ENCODE data around the gene DGCR2. TPM values are rescaled to one million over a fixed set of nuclear protein-coding genes. Genes with fewer than 3 reads are reported as not detected.
A peak's percentile ranks its signal among the peaks of the same experiment; 100 is the strongest.

The DGCR2 gene
- total RNA-seq, 1 donor: 80.0 TPM

- no peak for DNase-seq (ENCODE audit: low read depth in 2 of 3, low spot score in 2 of 3)
Observed at GRCh38 chr22:19111140-19111539, 11.1 kb downstream of the DGCR2 start.

- no peak for DNase-seq (ENCODE audit: low read depth in 2 of 3, low spot score in 2 of 3)
Observed at GRCh38 chr22:19110646-19111045, 11.6 kb downstream of the DGCR2 start.

DNA sequence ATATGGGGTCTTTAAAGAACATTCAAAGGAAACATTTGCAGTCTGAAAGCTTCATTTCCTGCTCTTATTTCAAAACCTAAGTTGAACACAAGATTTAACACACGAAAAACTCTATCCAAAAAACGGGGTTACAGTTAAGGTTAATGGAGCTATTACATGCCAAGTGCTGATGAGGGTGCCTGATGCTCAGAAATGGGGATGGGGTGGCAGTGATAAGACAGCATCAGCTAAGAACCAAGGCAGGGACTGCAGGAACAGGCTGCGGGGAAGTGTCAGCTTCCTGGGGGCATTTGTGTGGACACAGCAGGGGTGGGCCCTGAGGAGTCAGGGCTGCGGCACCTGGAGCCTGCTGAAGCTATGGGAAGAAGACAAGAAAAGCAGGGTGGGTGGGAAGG, 12.2 kb downstream of the DGCR2 start:
- no peak for DNase-seq (ENCODE audit: low read depth in 2 of 3, low spot score in 2 of 3)

DNA sequence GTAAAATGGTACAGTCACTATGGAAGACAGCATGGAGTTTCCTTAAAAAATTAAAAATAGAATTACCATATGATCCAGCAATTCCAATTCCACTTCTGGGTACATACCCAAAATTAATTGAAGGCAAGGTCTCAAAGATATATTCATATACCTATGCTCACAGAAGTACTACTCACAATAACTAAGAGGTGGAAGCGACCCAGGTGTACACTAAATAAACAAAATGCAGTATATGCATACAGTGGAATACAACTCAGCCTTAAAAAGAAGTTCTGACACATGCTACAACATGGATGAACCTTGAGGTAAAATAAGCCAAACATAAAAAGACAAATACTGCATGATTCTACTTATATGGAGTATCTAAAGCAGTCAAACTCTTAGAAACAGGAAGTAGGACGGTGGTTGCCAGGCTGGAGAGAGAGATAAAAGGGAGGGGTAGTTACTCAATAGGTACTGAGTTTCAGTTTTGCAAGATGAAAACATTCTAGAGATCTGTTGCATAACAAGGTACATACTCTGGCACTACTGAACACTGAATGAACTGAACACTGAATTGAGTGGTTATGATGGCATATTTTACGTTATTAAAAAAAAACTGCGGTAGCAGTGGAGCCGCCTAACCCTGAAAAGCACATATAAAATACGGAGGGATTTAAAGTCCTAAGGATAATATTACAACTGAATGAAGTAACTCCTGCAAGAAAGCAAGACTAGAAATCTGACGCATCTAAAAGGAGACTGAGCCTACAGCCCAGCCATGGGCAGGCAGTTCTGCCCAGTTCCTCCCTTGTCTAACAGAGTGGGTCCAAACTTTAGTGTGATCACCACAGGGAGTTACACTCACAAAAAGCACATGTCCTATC, 12.8 kb downstream of the DGCR2 start:
- peak in 2 of 3 donors; percentile 85 to 93 for DNase-seq (ENCODE audit: low read depth in 2 of 3, low spot score in 2 of 3)

DNA sequence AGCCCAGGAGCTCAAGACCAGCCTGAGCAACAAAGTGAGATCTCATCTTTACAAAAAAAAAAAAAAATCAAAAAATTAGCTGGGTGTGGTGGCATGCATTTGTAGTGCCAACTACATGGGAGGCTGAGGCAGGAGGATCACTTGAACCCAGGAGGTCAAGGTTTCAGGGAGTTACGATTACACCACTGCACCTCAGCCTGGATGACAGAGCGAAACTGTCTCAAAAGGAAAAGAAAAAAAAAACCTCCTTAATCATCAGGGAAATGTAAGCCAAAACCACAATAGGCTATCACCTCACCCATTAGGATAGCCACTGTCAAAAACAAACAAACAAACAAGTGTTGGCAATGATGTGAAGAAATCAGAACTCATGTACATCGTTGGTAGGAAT, 13.4 kb downstream of the DGCR2 start:
- DNase-seq (ENCODE audit: low read depth in 2 of 3, low spot score in 2 of 3): no peak

GRCh38 chr22:19107730-19108074, 14.5 kb downstream of the DGCR2 start:
- DNase-seq (ENCODE audit: low read depth in 2 of 3, low spot score in 2 of 3): no peak

- no peak for DNase-seq (ENCODE audit: low read depth in 2 of 3, low spot score in 2 of 3)
Observed at GRCh38 chr22:19106886-19107729, 15.1 kb downstream of the DGCR2 start.

DNA sequence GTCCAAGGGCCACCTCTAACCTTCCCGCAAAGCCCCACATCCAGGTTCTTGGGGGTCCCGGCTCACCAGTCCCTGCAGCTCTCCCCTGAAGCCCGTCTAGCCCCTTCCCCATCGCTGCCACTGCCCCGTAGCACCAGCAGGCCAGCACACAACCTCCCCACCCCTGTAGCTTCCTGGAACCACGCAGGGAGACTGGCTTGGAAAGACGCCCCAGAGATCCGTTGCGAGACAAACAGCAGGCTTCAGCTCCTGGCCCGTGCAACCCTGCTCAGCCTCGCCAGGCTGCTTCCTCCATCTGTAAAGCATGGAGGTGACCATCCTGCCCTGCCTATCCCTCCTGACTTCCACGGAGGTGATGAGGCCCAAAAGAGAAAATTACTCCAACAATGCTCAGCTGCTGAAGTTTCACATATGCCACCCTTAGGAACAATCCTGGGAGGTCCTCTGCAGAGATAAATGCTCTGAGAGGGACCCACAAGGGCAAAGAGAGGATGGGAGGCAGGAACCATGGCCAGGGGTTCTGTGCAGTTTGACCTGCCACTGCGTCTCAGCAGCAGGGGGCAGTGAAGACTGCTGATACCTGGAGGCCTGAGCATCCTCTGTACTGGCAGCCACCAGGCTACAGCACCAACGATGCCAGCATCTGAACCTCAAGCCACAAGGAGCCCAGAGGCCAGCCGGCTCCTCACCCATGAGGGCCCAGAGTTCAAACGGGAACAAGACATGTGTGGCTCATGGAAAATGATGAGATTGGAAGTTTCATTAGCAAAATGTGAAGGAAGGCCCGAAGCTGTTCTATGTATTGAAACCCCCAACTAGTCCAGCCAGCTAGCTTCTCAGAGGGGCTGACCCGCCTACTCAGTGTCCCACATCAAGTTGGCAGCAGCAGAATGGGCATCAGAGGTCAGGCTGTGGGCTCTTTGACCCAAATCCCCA, 16.1 kb downstream of the DGCR2 start:
- peak in 2 of 3 donors; percentile 48 to 66 for DNase-seq (ENCODE audit: low read depth in 2 of 3, low spot score in 2 of 3)

DNA sequence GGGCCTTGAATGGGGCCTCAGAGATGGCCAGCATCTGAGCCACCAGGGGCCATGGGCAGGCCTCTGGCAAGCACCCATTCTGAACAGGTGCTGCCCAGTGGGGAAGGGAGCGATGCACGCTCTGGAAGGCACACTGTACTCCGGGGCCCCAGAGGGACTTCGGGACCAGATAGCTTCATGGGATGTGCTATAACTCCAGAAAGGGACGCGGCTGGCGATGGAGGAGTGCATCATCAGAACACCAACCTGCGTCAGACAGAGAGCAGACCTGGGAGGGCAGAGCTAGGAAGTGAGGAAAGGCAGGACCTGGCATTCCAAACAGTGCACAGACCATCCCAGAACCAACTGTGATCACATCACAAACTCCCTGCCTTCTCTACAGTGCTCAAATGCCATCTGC, 16.8 kb downstream of the DGCR2 start:
- DNase-seq (ENCODE audit: low read depth in 2 of 3, low spot score in 2 of 3): no peak

- no peak for DNase-seq (ENCODE audit: low read depth in 2 of 3, low spot score in 2 of 3)
Observed at GRCh38 chr22:19103880-19104821, 18.1 kb downstream of the DGCR2 start.

DNA sequence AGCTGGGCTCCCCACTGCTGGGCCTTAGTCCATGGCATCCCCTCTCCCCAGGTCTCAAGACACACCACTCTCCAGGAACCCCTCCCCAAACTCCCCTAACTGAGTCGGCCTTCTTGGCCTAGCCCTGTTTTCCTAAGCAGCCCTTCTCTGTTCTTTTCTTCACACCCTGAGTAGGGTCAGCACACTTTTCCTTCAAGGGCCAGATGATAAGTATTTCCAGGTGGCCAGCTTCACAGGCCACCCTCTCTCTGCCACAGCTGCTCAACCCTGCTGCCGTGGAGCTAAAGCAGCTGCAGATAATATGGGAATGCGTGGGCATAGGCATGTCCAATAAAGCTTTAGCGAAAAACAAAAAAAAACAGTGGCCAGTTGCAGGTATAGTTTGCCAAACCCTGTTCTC, 24.1 kb downstream of the DGCR2 start:
- no peak for DNase-seq (ENCODE audit: low read depth in 2 of 3, low spot score in 2 of 3)

- no peak for DNase-seq (ENCODE audit: low read depth in 2 of 3, low spot score in 2 of 3)
Observed at GRCh38 chr22:19097518-19097917, 24.7 kb downstream of the DGCR2 start.

GRCh38 chr22:19096555-19096954, 25.7 kb downstream of the DGCR2 start:
- DNase-seq (ENCODE audit: low read depth in 2 of 3, low spot score in 2 of 3): no peak

- DNase-seq (ENCODE audit: low read depth in 2 of 3, low spot score in 2 of 3): no peak
Observed at GRCh38 chr22:19094393-19094997, 27.7 kb downstream of the DGCR2 start.

- DNase-seq (ENCODE audit: low read depth in 2 of 3, low spot score in 2 of 3): no peak
Observed at GRCh38 chr22:19092725-19093124, 29.5 kb downstream of the DGCR2 start.

- no peak for DNase-seq (ENCODE audit: low read depth in 2 of 3, low spot score in 2 of 3)
Observed at GRCh38 chr22:19090586-19091127, 31.6 kb downstream of the DGCR2 start.

- DNase-seq (ENCODE audit: low read depth in 2 of 3, low spot score in 2 of 3): no peak
Observed at GRCh38 chr22:19090183-19090582, 32.0 kb downstream of the DGCR2 start.

DNA sequence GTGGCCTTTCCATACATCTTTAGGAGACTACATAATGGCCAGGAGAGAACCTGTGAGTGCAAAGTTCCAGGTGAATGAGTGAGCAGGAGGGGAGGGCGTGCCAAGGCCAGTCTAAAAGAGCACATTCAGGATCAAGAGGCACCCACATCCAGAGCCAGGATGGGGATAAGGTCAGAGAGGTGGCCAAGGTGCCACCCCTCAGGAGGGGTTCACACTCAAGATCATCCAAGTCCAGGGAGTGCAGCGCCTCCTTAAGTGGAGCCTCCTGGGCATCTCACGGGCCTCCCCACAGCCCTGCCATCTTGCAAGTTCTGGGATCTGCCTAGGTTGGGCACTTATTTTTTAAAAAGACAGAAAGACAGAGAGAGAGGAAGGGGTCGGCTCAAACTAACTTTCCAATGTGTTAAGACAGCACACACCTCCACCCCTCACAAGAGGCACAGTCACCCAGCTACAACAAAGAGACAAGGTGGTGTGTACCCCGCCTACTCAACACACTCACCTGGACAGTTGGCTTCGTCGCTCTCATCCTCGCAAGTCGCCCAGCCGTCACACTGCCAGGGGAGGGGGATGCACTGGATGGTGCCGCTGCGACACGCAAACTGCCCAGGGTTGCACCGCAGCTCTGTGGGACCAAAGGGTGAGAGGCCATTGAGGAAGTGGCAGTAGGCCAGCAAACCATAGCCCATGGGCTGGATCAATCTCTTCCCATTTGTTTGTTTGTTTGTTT, 33.2 kb downstream of the DGCR2 start:
- no peak for DNase-seq (ENCODE audit: low read depth in 2 of 3, low spot score in 2 of 3)
